Hindlimb muscle (tissue), 1 donor: ENCODE data around the gene DISC1. TPM values are rescaled to one million over a fixed set of nuclear protein-coding genes. Genes with fewer than 3 reads are reported as not detected.
A peak's percentile ranks its signal among the peaks of the same experiment; 100 is the strongest.

Source experiments
- DNase-seq: peaks from one replicate; pipeline ENCODE4 v3.0.0-alpha.2; 2013
- polyA plus RNA-seq: library from polyadenylated mRNA; unstranded; fragments of 120-200 nt; gene quantifications from one replicate; pipeline ENCODE4 v1.2.1, GENCODE V29; 2013; ENCODE audit not compliant: insufficient read length

The DISC1 gene
- polyA plus RNA-seq, 1 donor = 7.3 TPM

DNA sequence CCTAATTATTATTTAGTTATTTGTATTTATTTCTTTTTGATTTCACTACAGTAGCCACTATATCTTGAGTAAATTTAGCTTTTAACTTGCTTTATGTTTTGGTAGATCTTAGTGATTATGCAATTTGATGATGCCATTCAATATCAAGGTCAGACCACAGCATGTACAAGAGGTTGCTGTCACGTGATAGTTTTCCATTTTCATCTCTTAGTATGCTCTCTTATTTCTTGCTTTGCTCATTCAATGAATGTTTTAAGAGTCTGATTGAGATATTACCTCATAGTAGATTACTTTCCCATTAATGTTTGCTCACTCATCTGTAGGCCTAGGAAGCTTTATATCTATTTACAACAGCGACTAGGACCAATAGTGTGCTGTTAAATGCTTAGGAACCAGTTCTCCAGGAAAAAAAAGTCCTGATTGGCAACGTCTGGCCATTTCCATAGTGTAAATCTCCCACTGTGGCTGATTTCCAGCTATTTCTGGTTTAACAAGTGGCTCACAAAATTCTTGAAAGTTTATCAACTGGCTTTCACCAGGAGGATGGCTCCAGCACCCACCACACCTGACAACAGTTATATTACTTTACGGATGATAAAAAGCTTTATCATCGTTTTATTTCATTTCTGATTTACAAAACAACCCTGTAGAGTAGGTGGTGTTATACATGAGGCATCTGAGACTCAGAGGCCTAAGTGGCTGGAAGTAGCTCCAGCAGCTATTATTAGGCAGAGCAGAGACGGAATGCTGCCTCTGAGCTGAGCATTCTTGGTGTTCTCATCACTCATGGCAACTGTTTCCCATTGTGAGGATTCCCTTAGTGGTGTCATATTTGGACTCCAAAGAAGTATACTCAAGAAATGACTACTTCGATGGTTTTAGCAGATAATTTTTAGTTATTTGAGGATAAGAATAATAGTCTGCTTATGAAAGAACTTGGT is 235.2 kb downstream of the DISC1 start:
- DNase-seq = peak; percentile 48

- DNase-seq = no peak
These were observed 236.0 kb downstream of the DISC1 start for GRCh38 chr1:231862611-231863010.

- DNase-seq = no peak
These were observed 238.7 kb downstream of the DISC1 start for GRCh38 chr1:231865331-231865730.

GRCh38 chr1:231866392-231867331 is 240.1 kb downstream of the DISC1 start:
- DNase-seq = peak; percentile 48

DNA sequence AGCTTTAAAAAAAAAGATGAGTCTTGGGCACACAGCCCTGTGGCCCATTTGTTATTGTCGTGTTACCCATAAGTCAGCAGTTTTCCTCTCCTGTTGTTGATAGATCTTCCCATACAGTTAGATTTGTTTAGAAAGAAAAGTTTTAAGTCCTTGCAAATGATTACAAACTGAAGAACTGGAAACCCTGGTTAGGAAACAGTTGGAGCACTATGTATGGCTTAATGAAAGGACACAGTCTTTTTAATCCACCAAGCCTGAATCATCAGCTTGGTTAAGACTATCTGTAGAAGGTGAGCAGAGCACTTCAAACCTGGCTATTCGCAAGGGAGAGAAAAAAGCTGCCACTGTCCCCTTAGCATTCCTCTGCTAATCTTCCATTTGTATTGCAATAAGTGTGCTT is 241.0 kb downstream of the DISC1 start:
- no peak for DNase-seq

- no peak for DNase-seq
These were observed 242.8 kb downstream of the DISC1 start for GRCh38 chr1:231869364-231869763.

- DNase-seq = no peak
These were observed 244.9 kb downstream of the DISC1 start for GRCh38 chr1:231871471-231871870.

- DNase-seq = no peak
These were observed 245.3 kb downstream of the DISC1 start for GRCh38 chr1:231871878-231872277.

GRCh38 chr1:231872461-231872910 is 245.9 kb downstream of the DISC1 start:
- no peak for DNase-seq

DNA sequence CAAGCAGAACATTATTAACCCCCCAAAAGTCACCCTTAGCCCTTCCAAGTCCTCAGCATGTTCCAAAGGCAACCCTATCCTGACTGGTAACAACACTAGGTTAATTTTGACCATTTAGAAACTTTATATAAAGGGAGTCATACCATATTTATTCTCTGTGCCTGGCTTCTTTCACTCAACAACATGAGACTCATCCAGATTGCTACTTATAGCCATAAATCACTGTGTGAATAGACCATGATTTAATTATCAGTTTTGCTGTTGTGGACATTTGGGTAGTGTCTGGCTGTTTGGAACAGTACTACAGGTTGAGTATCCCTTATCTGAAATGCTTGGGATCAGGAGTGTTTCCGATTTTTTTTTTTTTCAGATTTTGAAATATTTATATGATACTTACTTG is 252.1 kb downstream of the DISC1 start:
- DNase-seq = no peak

- DNase-seq = no peak
These were observed 252.7 kb downstream of the DISC1 start for GRCh38 chr1:231879296-231879695.

DNA sequence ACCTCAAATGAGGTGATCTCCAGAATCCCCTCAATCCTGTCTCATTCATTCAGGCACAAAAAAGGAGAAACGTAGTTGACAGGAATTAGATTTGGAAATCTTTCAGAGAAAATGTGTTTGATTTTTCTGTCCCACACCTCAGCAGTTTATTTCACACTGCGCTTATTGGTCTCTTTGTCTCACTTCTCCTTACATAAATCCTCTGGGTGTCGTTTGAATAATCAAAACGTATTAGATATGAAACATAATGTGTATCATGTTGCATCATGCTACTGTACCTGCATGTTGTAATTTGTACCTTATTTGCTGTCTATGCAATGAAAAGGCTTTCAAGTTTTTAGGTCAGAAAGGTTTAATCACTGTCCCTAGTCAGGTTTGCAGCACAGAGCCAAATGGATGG is 255.7 kb downstream of the DISC1 start:
- DNase-seq = no peak

- DNase-seq = no peak
These were observed 256.2 kb downstream of the DISC1 start for GRCh38 chr1:231882790-231883189.

DNA sequence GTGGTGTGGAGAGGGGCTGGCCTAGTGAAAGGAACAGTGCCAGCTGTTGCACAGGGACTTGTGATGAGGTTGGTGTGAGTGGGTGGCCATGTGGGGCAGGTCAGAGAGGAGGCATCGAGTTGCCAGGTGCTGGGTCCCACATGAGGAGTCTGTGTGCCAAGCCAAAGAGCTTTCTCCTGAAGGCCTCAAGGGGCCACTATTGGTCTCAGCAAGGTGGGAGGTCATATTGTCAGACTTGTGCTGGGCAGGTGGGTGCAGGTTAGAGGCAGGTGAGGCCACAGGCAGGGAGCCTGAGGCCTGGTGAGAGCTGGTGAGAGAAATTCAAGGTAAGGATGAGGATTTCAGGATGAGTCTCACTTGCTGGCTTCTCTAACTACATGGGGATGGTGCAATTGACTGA is 256.8 kb downstream of the DISC1 start:
- DNase-seq = no peak

GRCh38 chr1:231885209-231885854 is 258.7 kb downstream of the DISC1 start:
- no peak for DNase-seq

- no peak for DNase-seq
These were observed 260.6 kb downstream of the DISC1 start for GRCh38 chr1:231887166-231887565.

GRCh38 chr1:231887866-231888265 is 261.3 kb downstream of the DISC1 start:
- DNase-seq = no peak

GRCh38 chr1:231890791-231891190 is 264.2 kb downstream of the DISC1 start:
- no peak for DNase-seq

DNA sequence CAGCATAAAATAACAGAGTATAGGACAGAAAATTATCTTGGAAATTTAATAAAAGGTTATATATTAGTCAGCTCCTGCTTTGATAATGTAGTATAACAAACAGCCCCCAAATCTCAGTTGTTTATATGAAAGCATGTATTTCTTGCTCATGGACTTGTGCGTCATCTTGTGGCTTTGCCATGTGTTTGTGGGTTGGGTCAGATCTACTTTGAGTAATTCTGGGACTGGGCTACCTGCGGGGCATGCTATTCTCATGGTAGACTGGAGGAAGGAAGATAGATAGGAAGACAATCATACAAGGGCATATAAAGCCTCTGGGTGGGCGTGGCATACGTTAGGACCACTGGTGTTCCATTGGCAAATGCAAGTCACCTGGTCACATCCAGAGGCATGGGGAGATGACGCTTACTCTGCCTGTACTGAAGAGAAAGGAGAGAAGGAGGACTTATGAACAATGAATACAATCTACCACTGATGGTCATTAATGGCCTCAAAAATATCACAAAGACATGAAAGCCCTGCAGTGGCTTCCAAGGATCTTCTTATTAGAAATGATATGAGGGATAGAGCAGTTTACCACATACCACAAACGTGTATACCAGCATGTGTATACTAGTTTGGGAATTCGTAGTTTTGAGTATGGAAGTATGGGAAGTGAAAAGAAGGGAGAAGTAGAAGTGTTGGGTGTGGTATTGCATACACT is 267.0 kb downstream of the DISC1 start:
- no peak for DNase-seq

DNA sequence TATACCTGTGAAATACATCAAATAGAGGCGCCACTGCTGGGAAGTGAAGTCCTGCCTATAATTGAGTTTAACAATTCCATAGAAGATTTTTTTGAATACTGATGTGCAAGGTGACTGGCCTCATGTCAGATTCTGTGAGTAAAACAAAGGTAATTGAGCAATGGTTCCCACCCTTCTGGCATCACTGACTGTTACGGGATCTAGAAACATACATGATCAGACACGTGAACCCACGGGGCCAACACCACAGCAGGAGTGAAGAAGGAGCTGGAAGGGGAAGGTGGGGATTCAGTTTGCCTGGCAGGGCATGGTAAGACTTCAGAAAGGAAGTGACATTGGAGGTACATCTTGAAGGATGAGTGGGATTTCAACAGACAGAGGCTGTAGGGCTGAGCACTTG is 270.2 kb downstream of the DISC1 start:
- DNase-seq = no peak

DNA sequence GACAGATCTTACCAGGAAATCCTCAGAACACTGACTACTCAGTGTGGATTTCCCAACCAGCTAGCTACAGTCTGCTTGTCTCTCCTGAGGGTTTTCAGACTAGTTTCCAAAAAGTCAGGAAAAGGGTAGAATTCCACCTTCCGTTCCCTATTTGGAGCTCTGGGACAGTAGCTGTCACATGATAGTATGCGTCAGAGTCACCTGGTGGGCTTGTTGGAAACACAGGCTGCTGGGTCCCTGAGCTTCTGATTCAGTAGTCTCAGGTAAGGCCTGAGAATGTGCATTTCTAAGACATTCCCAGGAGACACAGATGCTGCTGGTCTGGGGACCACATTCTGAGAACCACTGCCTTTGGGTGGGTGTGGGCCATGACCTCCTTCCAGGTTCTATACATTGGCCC is 272.5 kb downstream of the DISC1 start:
- no peak for DNase-seq
